Activated naive CD4-positive, alpha-beta T cell treated with anti-CD3 and anti-CD28 coated beads, Interleukin-2, amount 50 U/mL, for 16 hours (primary cell): ENCODE measurements around the gene HPD.
"Not testable (repeated sequence)": the region's sequence is repeated elsewhere in the genome, so short reads cannot be mapped to it uniquely, and the experiment has no call there.

ENCODE experiments used
- DNase-seq: peaks from one replicate; pipeline ENCODE4 v3.0.0-alpha.2; 2020

HPD gene

GRCh38 chr12:121796855-121797751 is 61.6 kb downstream of the HPD start:
- no peak for DNase-seq

DNA sequence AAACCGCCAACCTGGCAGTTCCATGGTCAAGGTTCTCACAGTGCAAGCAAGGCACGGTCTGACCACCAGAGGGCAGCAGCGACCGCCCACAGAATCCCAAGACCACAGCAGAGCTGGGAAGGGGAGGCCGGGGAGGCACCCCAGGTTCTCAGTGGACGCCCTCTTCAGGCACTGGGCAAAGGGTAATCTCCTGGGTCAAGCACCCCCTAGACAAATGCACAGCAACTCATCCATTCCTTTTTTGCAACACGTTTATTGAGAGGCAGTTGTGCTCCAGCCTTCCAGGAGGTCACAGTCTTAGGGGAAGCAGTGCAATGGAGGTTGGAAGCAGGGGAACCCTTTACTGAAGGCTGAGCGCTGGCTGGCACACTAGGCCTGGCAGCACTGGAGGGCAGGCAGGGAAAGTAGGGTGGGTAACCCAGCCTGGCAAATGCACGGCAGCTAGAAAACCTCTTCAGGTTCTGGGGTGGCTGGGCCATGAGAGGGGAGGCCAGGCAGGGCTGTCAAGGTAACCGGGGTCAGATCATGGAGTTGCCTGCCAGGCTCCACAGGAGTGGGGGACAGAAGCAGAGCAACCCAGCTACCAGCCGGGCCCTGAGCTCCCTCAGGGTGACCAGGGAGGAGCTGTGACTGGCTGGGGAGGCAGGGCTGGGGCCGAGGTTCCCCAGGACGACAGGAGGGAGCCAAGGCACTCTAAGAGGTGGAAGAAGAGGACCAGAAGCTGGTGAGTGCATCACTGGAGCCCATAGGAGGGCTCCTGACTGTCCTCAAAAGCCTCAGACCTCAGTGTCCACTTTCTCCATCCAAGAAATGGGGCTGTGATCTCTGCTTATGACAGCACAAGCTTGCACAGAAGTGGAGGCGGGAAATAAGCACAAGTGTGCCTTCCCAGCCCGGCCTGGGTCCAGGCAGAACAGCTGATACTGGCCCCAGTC is 63.4 kb downstream of the HPD start:
- peak; percentile 82 for DNase-seq

GRCh38 chr12:121794534-121795033 is 64.1 kb downstream of the HPD start:
- no peak for DNase-seq

GRCh38 chr12:121793838-121794533 is 64.7 kb downstream of the HPD start:
- peak; percentile 96 for DNase-seq

DNA sequence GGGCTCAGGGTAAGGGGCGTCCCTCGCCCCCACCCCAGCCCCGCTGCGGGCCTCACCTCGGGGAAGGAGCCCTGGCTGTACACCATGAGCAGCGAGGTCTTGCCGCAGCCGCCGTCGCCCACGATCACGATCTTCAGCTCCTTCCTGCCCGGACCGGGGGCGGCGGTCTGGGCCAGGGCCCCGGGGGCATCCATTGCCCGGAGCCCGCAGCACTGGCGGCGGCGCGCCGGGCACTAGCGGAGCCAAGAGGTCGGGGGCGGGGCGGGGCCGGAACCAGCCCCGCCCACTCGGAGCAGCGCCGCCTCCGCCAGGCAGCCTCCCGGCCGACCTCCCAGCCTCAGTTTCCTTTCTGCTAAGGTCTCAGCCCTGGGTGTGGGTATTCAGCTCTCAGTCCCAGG is 65.2 kb downstream of the HPD start, which contains the start of gene RHOF:
RHOF (minus strand) TSS at position 249 of the 398 bp plus-strand sequence; CDS start at position 194, 55 bp downstream.
- DNase-seq: peak; percentile 72

DNA sequence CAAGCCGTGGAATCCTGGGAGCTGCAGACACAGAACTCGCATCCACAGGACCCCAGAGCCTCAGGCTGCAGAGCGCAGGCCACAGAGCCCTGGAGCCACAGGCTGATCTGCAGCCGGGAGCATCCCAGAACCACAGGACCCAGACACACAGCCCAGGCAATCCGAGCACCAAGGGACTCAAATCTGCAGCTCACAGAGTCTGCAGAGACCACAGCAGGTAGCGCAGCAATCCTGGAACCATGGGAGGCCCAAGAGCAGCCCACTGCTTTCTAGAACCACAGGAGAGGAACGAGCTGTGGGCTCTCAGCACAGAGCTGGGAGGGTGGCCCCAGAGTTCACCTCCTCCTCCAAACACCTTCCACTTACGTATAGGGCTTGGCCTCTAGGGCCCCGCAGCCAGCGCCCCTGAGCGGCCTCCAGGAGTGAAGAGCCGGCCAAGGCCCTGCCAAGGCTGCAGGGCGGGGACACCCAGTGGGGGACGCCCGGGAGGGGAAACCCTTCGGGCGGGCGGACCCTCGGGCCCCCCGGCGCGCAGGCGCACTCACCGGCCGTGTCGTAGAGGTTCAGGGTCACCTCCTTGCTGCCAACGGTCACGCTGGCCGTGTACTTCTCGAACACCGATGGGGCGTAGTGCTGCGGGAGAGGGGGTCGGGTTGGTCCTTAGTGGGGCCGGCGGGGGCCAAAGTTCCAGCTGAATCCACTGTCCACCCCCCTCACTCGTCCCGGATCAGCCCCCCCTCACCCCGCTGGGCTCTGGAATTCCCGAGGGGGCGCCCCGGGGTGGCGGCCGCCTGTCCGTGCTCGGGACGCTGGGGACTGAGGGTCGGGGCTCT is 65.8 kb downstream of the HPD start:
- DNase-seq: peak; percentile 59

DNA sequence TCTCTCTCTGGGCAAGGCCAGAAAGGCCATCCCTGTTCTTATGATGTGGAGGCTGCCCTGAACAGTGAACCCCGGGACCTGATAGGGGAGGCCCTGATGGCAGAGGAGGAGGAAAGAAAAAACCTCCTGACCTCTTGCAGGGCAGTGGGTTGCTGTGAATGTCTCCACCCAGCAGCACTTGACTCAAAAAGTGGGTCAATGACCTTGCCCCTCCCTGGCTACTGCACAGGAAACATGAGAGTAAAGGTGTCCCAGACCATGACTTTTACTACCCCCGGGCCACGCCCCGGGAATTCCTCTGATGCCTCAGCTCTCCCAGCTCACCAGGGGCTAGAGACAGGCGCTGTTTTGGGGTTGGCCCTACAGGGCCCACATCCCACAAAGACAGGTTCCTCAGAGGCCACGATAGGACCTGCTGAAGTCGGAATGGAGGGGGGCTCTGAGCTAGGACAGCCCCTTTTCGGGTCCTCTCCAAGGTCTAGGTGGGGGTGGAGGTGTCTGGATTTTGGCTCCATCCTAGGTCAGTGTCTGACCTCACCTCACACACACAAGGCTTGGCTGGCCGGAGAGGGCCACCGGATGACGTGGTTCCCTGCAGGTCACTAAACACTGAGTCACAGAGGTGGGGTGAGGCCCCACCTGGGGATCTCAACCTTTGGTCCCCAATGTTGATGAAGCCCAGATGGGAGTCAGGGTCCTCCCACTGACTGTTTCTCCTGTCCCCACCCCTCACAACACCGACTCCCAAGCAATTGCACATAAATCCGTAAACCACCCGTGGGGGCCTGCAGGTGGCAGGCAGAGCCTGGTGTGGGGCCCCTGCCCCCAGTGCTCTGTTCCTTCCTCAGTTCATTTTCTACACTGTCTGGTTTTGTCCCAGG is 66.7 kb downstream of the HPD start:
- no peak for DNase-seq

- DNase-seq: not testable (repeated sequence)
These were observed 67.9 kb downstream of the HPD start for GRCh38 chr12:121790785-121791184.

DNA sequence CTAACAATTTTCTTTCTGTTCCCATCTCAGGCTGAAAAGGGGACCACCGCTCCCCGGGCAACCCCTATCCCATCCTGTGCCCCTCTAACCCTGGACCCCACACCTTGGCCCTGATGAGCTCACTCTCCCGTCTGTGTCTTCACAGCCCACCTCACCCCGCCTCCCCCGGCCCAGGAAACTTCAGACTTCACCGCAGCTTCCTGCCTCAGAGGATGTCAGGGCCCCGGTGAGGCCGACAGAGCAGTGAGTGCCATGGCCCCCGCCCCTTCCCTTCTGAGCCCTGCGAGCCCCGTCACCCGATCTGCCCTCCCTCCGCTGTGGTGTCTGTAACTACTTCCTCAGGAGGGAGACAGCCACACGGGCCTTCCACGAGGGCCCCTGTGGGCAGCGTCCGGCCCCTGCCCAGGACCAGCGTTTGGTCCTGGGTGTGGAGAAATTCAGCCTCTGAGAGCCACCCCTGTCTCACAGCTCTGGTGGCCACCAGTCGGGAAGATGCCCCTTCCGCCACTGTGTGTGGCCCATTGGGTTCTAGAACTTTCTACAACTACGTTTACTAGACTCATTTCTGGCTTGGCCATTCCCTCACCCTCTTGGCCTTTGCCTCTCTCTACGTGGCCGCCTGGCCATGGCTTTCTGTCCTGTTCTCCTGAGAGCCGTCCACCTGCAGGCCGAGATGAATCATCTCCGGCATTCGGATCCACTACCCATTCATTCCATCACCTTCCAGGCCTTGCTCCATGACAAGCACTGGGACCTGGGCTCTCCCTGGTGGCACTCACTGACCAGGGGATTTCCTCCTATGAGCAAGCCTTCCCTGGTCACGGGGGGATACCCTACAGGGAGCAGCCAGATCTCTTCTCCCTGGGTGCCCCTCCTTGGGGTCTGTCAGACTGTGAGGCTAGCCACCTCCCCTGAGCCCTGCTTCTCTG is 68.6 kb downstream of the HPD start:
- peak; percentile 92 for DNase-seq
